Activated T-helper 17 cell treated with anti-CD3 and anti-CD28 coated beads, Interleukin-2, amount 50 U/mL, for 72 hours (primary cell): ENCODE measurements around the gene ZDHHC9. TPM values are rescaled to one million over a fixed set of nuclear protein-coding genes. Genes with fewer than 3 reads are reported as not detected.
A peak's percentile ranks its signal among the peaks of the same experiment; 100 is the strongest.

Source experiments
- ATAC-seq: fragments of 150-1000 bp; cut with Tn5 transposase; replicated peaks from 2 replicates; pipeline ENCODE4 v1.10.0; 2021; ENCODE audit warnings: mild to moderate bottlenecking, moderate library complexity
- H3K27ac Mint-ChIP-seq: one replicate; pipeline ENCODE4 v1.8.0; 2022; ENCODE audit warnings: mixed read lengths
- H3K27me3 Mint-ChIP-seq: one replicate; pipeline ENCODE4 v1.8.0; 2022; ENCODE audit warnings: mixed read lengths
- H3K36me3 Mint-ChIP-seq: one replicate; pipeline ENCODE4 v1.8.0; 2022; ENCODE audit warnings: low read depth, mild to moderate bottlenecking, mixed read lengths
- H3K4me1 Mint-ChIP-seq: one replicate; pipeline ENCODE4 v1.8.0; 2022; ENCODE audit warnings: mixed read lengths
- H3K4me3 Mint-ChIP-seq: one replicate; pipeline ENCODE4 v1.8.0; 2022; ENCODE audit warnings: mild to moderate bottlenecking, mixed read lengths
- H3K9me3 Mint-ChIP-seq: one replicate; pipeline ENCODE4 v1.8.0; 2022; ENCODE audit warnings: mixed read lengths
- total RNA-seq, 2 donors: library from RNA; stranded (reverse); gene quantifications; one replicate each; pipeline ENCODE4 v1.2.3, GENCODE V29; 2022

Gene ZDHHC9
- total RNA-seq, 2 donors from 2014 or later = 16.4 to 19.8 TPM

DNA sequence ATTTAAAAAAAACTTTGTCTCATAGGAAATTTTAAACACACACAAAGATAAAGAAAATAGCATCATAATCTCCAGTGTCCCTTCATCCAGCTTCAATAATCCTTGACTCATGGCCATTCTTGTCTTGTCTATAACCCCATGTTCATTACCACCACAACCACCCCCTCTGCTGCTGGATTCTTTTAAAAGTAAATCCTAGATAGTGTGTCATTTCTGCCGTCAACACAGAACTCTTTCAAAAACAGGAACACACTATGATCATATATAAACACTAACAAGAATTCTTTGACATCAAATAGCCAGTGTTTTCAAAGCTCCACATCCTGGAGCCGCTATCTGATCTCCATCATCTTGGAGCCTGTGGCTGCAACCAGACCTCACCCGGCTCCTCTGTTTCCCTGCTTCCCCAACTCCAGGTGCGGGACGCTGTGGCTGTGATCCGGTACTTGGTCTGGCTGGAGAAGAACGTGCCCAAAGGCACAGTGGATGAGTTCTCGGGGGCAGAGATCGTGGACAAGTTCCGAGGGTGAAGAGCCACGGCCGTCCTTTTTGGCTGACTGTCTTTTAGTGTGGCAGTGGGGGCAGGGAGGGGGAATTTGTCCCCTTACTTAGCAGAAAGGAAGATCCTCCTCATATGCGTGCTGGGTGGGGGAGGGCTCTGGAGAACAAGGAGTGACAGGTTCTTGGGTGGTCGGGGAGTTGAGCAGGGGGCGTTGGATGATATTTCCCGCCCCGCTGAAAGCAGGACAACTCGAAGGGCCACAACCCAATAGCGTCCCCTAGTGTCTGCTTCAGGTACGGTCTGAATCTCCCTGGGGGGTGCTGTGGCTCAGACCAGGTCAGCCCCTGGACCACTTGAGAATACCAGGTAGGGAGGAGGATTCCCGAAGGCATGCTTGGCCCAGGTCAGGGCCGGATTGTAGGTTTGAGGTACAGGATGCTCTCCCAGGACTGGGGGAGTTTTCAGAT is 89.3 kb downstream of the ZDHHC9 start:
- Mint-ChIP-seq H3K4me1 (no peaks in the 10 kb centered on the region), H3K27me3 (no peaks in the 10 kb centered on the region), H3K27ac (peak overlapping the region; percentile 54), H3K9me3 (no peaks in the 10 kb centered on the region), H3K4me3 (peak overlapping the region; percentile 30), H3K36me3 (no peaks in the 10 kb centered on the region)
- no peak for ATAC-seq

Other genes with a start within 250 kb of the ZDHHC9 start
- 1 to 10 TPM in 1 of 2 donors, under 1 TPM in 1; 0.28 to 2.5 TPM for gene APLN, start 188.9 kb downstream of the ZDHHC9 start, total RNA-seq
- gene XPNPEP2, start 104.9 kb downstream of the ZDHHC9 start, total RNA-seq = under 1 TPM; 0.45 to 0.52 TPM
- 100 to 1,000 TPM; 103 to 191 TPM for gene SASH3, start 63.9 kb downstream of the ZDHHC9 start, total RNA-seq
- 10 to 100 TPM; 16.8 to 33.3 TPM for gene UTP14A, start 62.3 kb upstream of the ZDHHC9 start, total RNA-seq
- 10 to 100 TPM in 1 of 2 donors, 1 to 10 TPM in 1; 8.4 to 11.7 TPM for gene BCORL1, start 138.7 kb upstream of the ZDHHC9 start, total RNA-seq